Endodermal cell (in vitro differentiated cells): ENCODE results near the gene GOLGB1. TPM values are rescaled to one million over a fixed set of nuclear protein-coding genes. Genes with fewer than 3 reads are reported as not detected.

Source experiments
- DNase-seq: peaks from one replicate; pipeline ENCODE4 v3.0.0-alpha.2; 2017
- H3K27ac ChIP-seq: 2 replicates; pipeline ENCODE4 v1.5.1; 2013; ENCODE audit warnings: mild to moderate bottlenecking, low read depth, low read length, moderate library complexity
- H3K27me3 ChIP-seq: 2 replicates; pipeline ENCODE4 v1.6.1; 2013; ENCODE audit warnings: mild to moderate bottlenecking, low read length, moderate library complexity; ENCODE audit not compliant: insufficient read depth, control insufficient read depth, poor library complexity, severe bottlenecking
- H3K36me3 ChIP-seq: 2 replicates; pipeline ENCODE4 v1.7.0; 2013; ENCODE audit warnings: mild to moderate bottlenecking, low read length, moderate library complexity; ENCODE audit not compliant: control insufficient read depth, insufficient read depth
- H3K4me1 ChIP-seq: one replicate; pipeline ENCODE4 v1.7.0; 2013; ENCODE audit warnings: low read length; ENCODE audit not compliant: control insufficient read depth, insufficient read depth
- H3K4me3 ChIP-seq: 2 replicates; pipeline ENCODE4 v1.5.1; 2013; ENCODE audit warnings: mild to moderate bottlenecking, low read length, moderate library complexity
- H3K9ac ChIP-seq: 2 replicates; pipeline ENCODE4 v1.6.1; 2013; ENCODE audit warnings: mild to moderate bottlenecking, low read length, moderate library complexity; ENCODE audit not compliant: poor library complexity, severe bottlenecking; ENCODE audit errors: extremely low read depth
- H3K9me3 ChIP-seq: 2 replicates; pipeline ENCODE4 v1.6.1; 2013; ENCODE audit warnings: mild to moderate bottlenecking, low read length, moderate library complexity; ENCODE audit not compliant: control insufficient read depth
- H3K27ac Mint-ChIP-seq: 2 replicates; pipeline ENCODE4 v1.8.0; 2020; ENCODE audit warnings: mixed read lengths
- H3K27me3 Mint-ChIP-seq: 2 replicates; pipeline ENCODE4 v1.8.0; 2021; ENCODE audit warnings: mild to moderate bottlenecking, mixed read lengths; ENCODE audit not compliant: insufficient read depth
- H3K36me3 Mint-ChIP-seq: 2 replicates; pipeline ENCODE4 v1.8.0; 2020; ENCODE audit warnings: low read depth, mixed read lengths
- H3K4me1 Mint-ChIP-seq: 2 replicates; pipeline ENCODE4 v1.8.0; 2020; ENCODE audit warnings: mixed read lengths
- H3K4me3 Mint-ChIP-seq: 2 replicates; pipeline ENCODE4 v1.8.0; 2020; ENCODE audit warnings: mild to moderate bottlenecking, moderate library complexity, mixed read lengths
- H3K9me3 Mint-ChIP-seq: 2 replicates; pipeline ENCODE4 v1.8.0; 2020; ENCODE audit warnings: mild to moderate bottlenecking, mixed read lengths
- CTCF ChIP-seq: fragments of 200-600 bp; sonication (generic); conservative IDR thresholded peaks from 2 replicates; pipeline ENCODE4 v1.5.0; 2021; ENCODE audit warnings: antibody characterized with exemption, mild to moderate bottlenecking
- WGBS, 2 experiments: methylation state at CpG; one replicate each; pipeline versions ENCODE4 v1.1.5 to v1.1.7; 2013; ENCODE audit warnings: missing lambda C conversion rate in 2 of 2, mixed read lengths in 1 of 2; ENCODE audit not compliant: insufficient coverage in 1 of 2, insufficient read length in 1 of 2; 5-methylcytosine and 5-hydroxymethylcytosine counted together
- total RNA-seq, 2 donors: library from RNA; stranded (reverse); fragmentation: NEBNext Ultra II Directional in 1 of 2; extraction: Animal tissue kit (Norgen Biotek cat#: 25700) in 1 of 2; gene quantifications; 2 replicates in 1 of 2; 3 replicates in 1 of 2; pipeline ENCODE4 v1.2.1, GENCODE V29; 2021

GOLGB1 gene
- total RNA-seq, 2 donors from 2014 or later, result 47.8 to 53.0 TPM

DNA sequence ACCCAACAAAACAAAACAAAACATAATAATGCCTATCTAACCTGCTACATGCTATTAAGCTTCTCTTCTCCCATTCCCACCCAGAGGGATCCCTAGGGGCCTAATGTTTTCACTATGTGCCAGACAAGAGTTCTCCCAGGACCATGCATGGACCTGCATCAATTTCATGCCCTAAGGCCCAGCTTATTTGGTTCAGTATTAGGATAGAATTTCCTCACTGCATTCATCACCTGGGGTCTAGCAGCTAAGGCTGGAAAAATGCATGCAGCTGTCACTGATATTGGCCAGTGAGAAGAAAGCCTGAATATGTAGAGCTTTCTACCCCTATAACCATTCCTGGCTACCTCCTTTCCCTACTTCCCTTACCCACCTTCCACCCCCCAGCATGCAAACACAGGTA, 86.8 kb downstream of the GOLGB1 start:
- Histone ChIP-seq H3K27me3 (no peaks in the 10 kb centered on the region), H3K9me3 (no peaks in the 10 kb centered on the region), H3K9ac (no peak overlapping the region), H3K36me3 (peaks cover 50% of the 10 kb centered on the region), H3K4me1 (no peaks in the 10 kb centered on the region), H3K27ac (no peak overlapping the region), H3K4me3 (no peak overlapping the region)
- Mint-ChIP-seq H3K4me1 (no peaks in the 10 kb centered on the region), H3K36me3 (peaks cover 37% of the 10 kb centered on the region), H3K27me3 (no peaks in the 10 kb centered on the region), H3K4me3 (no peak overlapping the region), H3K27ac (no peak overlapping the region), H3K9me3 (no peaks in the 10 kb centered on the region)
- DNase-seq, result no peak
- TF ChIP-seq CTCF, result no peak

DNA sequence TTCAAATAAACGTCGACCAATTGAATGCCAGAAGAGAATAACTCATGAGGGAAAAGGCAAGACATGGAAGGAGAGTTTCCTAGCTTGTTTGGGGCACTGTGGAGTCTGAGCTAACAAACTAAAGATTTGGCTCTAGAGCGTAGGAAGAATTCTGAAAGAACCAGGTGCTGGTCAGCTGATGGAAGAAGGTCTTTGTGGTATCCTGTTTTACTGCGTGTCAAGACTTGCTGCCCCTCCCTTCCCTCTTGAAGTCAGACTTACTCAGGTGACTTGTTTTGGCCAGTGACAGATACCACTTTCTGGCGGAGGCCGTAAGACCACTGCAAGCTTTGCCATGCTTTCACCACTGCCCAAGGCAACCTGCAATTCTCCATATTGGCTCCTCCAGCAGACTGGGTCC, 88.2 kb downstream of the GOLGB1 start:
- no peaks in the 10 kb centered on the region for H3K9me3 ChIP-seq
- no peak overlapping the region for H3K4me3 ChIP-seq
- peaks cover 37% of the 10 kb centered on the region for H3K36me3 ChIP-seq
- H3K27me3 ChIP-seq, result no peaks in the 10 kb centered on the region
- Mint-ChIP-seq H3K4me3 (no peak overlapping the region), H3K27me3 (no peaks in the 10 kb centered on the region), H3K27ac (peak overlapping the region; percentile 49), H3K36me3 (peaks cover 27% of the 10 kb centered on the region), H3K4me1 (no peaks in the 10 kb centered on the region), H3K9me3 (no peaks in the 10 kb centered on the region)
- no peak overlapping the region for H3K27ac ChIP-seq
- no peaks in the 10 kb centered on the region for H3K4me1 ChIP-seq
- WGBS, 2 experiments, result 93 to 95% methylated on average over 5 to 6 of the region's 6 CpGs
- H3K9ac ChIP-seq, result no peak overlapping the region
- no peak for DNase-seq
- TF ChIP-seq CTCF, result no peak

GRCh38 chr3:121660356-121661171, 89.0 kb downstream of the GOLGB1 start, which contains the start of gene HCLS1:
Gene HCLS1, minus strand, starts transcription at chr3:121660903. Its CDS starts 2,556 bp downstream, at chr3:121658347.
- H3K4me1 ChIP-seq, result no peaks in the 10 kb centered on the region
- Mint-ChIP-seq H3K4me3 (no peak within 1 kb of the TSS), H3K9me3 (no peaks in the 10 kb centered on the region), H3K4me1 (no peaks in the 10 kb centered on the region), H3K27me3 (no peaks in the 10 kb centered on the region), H3K27ac (peak within 1 kb of the TSS; percentile 49), H3K36me3 (peaks cover 18% of the 10 kb centered on the region)
- no peaks in the 10 kb centered on the region for H3K9me3 ChIP-seq
- H3K36me3 ChIP-seq, result peaks cover 28% of the 10 kb centered on the region
- DNase-seq, result no peak
- no peaks in the 10 kb centered on the region for H3K27me3 ChIP-seq
- H3K4me3 ChIP-seq, result no peak within 1 kb of the TSS
- 95 to 97% methylated on average over 9 of the region's 9 CpGs for WGBS, 2 experiments
- TF ChIP-seq CTCF, result no peak
- H3K9ac ChIP-seq, result no peak within 1 kb of the TSS
- H3K27ac ChIP-seq, result no peak within 1 kb of the TSS
